HepG2 (cell line): Measurements from ENCODE around the gene CMTR2. TPM values are rescaled to one million over a fixed set of nuclear protein-coding genes. Genes with fewer than 3 reads are reported as not detected.

Source experiments
- ATAC-seq: fragments of 200-7000 bp; cut with Tn5 transposase; 3 replicates; pipeline ENCODE4 v1.9.1; 2020; ENCODE audit warnings: mild to moderate bottlenecking, moderate library complexity
- BruUV-seq: library from RNA; stranded (reverse); fragments of 400-500 nt; replicated peaks from 2 replicates; lab custom pipeline; 2021; lab: Mats Ljungman, UMichigan
- CTCF ChIA-PET: fragments of 300-600 bp; formaldehyde crosslinking; extraction: SDS; loops from one replicate; lab custom pipeline; 2021; ENCODE audit warnings: low total read pairs, inconsistent platforms, low intra/inter-chr PET ratio; lab: Yijun Ruan, JAX
- POLR2A ChIA-PET: fragments of 350-600 bp; sonication (Branson Sonifier 250); formaldehyde crosslinking; loops from one replicate; lab custom pipeline; 2020; ENCODE audit warnings: antibody characterized with exemption, inconsistent platforms; lab: Yijun Ruan, JAX
- DNase-seq: peaks from one replicate; pipeline ENCODE4 v3.0.0-alpha.2; 2015; ENCODE audit warnings: low spot score
- FAIRE-seq: peaks from 3 replicates; lab custom pipeline; 2011; peaks lifted over from hg19 to GRCh38; lab: Jason Lieb, UNC
- H2AFZ ChIP-seq: one replicate; pipeline ENCODE4 v1.6.1; 2011; ENCODE audit warnings: low read length, inconsistent platforms
- H3K27ac ChIP-seq: fragments of 300-600 bp; 3 replicates; pipeline ENCODE4 v1.8.0; 2011; ENCODE audit warnings: mixed run types, mild to moderate bottlenecking, mixed read lengths, low read length, inconsistent platforms; ENCODE audit not compliant: insufficient read depth; ENCODE audit errors: extremely low read length
- H3K27me3 ChIP-seq, 2 experiments: fragments of 200-600 bp in 1 of 2; 2 replicates in 1 of 2; 3 replicates in 1 of 2; pipeline versions ENCODE4 v1.6.0 to v1.8.0; 2011; ENCODE audit warnings: low read length in 2 of 2, mild to moderate bottlenecking in 2 of 2, moderate library complexity in 2 of 2, inconsistent platforms in 1 of 2; ENCODE audit not compliant: insufficient read depth in 2 of 2, control insufficient read depth in 1 of 2
- H3K36me3 ChIP-seq, 2 experiments: fragments of 200-600 bp in 1 of 2; replicated peaks in 1 of 2; 2 replicates in 1 of 2; 3 replicates in 1 of 2; pipeline versions ENCODE4 v1.5.1 to v1.8.0; 2011; ENCODE audit warnings: low read length in 2 of 2, inconsistent platforms in 1 of 2; ENCODE audit not compliant: insufficient read depth in 2 of 2, control insufficient read depth in 1 of 2
- H3K4me1 ChIP-seq: 2 replicates; pipeline ENCODE4 v1.5.1; 2012; ENCODE audit warnings: low read length, inconsistent platforms; ENCODE audit not compliant: insufficient read depth
- H3K4me2 ChIP-seq: 2 replicates; pipeline ENCODE4 v1.6.0; 2011; ENCODE audit warnings: low read depth, low read length, inconsistent platforms
- H3K4me3 ChIP-seq, 3 experiments: fragments of 200-600 bp in 1 of 3; sonication (generic), shearing (Covaris generic) in 1 of 3; replicated peaks in 1 of 3; 2 replicates each; pipeline ENCODE4 v1.5.1; 2011 to 2016; ENCODE audit warnings: low read length in 3 of 3, inconsistent platforms in 2 of 3, low read depth in 2 of 3, mild to moderate bottlenecking in 2 of 3, control low read depth in 1 of 3, mixed read lengths in 1 of 3; ENCODE audit not compliant: insufficient read depth in 1 of 3
- H3K79me2 ChIP-seq: one replicate; pipeline ENCODE4 v1.6.1; 2011; ENCODE audit warnings: low read length, inconsistent platforms; ENCODE audit not compliant: insufficient read depth
- H3K9ac ChIP-seq: 2 replicates; pipeline ENCODE4 v1.6.0; 2011; ENCODE audit warnings: mild to moderate bottlenecking, low read depth, low read length, inconsistent platforms; ENCODE audit not compliant: insufficient read depth
- H3K9me3 ChIP-seq: 2 replicates; pipeline ENCODE4 v1.5.1; 2012; ENCODE audit warnings: mild to moderate bottlenecking, low read length
- H4K20me1 ChIP-seq: 2 replicates; pipeline ENCODE4 v1.6.0; 2011; ENCODE audit warnings: inconsistent platforms, mild to moderate bottlenecking, low read length, moderate library complexity; ENCODE audit not compliant: insufficient read depth
- ATF1 ChIP-seq: IDR thresholded peaks from 2 replicates; pipeline ENCODE4 v1.6.1; 2016; ENCODE audit warnings: mild to moderate bottlenecking, control low read depth
- BCL3 ChIP-seq: sonication (generic); formaldehyde crosslinking; IDR thresholded peaks from 2 replicates; pipeline ENCODE4 v1.5.1; 2020; ENCODE audit warnings: mild to moderate bottlenecking, missing genetic modification reagents, moderate library complexity
- CENPBD1 ChIP-seq: sonication (generic); formaldehyde crosslinking; IDR thresholded peaks from 2 replicates; pipeline ENCODE4 v1.8.0; 2022; ENCODE audit warnings: missing genetic modification reagents, low read depth, mild to moderate bottlenecking, borderline replicate concordance
- DMAP1 ChIP-seq: IDR thresholded peaks from 2 replicates; pipeline ENCODE4 v1.6.1; 2016
- KLF6 ChIP-seq: IDR thresholded peaks from 2 replicates; pipeline ENCODE4 v1.8.0; 2016; ENCODE audit warnings: missing biosample characterization, missing genetic modification reagents
- MEIS1 ChIP-seq: sonication (generic); formaldehyde crosslinking; IDR thresholded peaks from 2 replicates; pipeline ENCODE4 v1.9.0; 2021; ENCODE audit warnings: mild to moderate bottlenecking, missing genetic modification reagents, moderate library complexity, borderline replicate concordance
- MIER3 ChIP-seq: IDR thresholded peaks from 2 replicates; pipeline ENCODE4 v1.6.1; 2016; ENCODE audit warnings: missing compliant biosample characterization, borderline replicate concordance
- NFIB ChIP-seq: sonication (generic); formaldehyde crosslinking; IDR thresholded peaks from 2 replicates; pipeline ENCODE4 v1.9.0; 2021; ENCODE audit warnings: missing genetic modification reagents, mild to moderate bottlenecking, borderline replicate concordance
- RFX1 ChIP-seq: fragments of 450-650 bp; IDR thresholded peaks from 2 replicates; pipeline ENCODE4 v1.6.1; 2017
- RFX3 ChIP-seq: IDR thresholded peaks from 2 replicates; pipeline ENCODE4 v1.6.1; 2016; ENCODE audit warnings: missing biosample characterization, missing genetic modification reagents
- SAP130 ChIP-seq: IDR thresholded peaks from 2 replicates; pipeline ENCODE4 v1.6.1; 2016; ENCODE audit warnings: low read depth
- ZBTB34 ChIP-seq: sonication (generic); formaldehyde crosslinking; IDR thresholded peaks from 2 replicates; pipeline ENCODE4 v1.8.0; 2022; ENCODE audit warnings: mild to moderate bottlenecking, missing genetic modification reagents
- ZNF17 ChIP-seq: sonication (generic); formaldehyde crosslinking; IDR thresholded peaks from 2 replicates; pipeline ENCODE4 v1.5.0; 2020; ENCODE audit warnings: mild to moderate bottlenecking, missing genetic modification reagents
- ZNF224 ChIP-seq: sonication (generic); formaldehyde crosslinking; IDR thresholded peaks from 2 replicates; pipeline ENCODE4 v1.5.0; 2020; ENCODE audit warnings: mild to moderate bottlenecking, missing genetic modification reagents
- ZNF317 ChIP-seq: sonication (generic); formaldehyde crosslinking; IDR thresholded peaks from 2 replicates; pipeline ENCODE4 v1.5.0; 2020; ENCODE audit warnings: mild to moderate bottlenecking, missing genetic modification reagents
- ZNF501 ChIP-seq: sonication (generic); formaldehyde crosslinking; IDR thresholded peaks from 2 replicates; pipeline ENCODE4 v1.5.1; 2020; ENCODE audit warnings: mild to moderate bottlenecking, moderate library complexity, missing genetic modification reagents
- ZNF597 ChIP-seq: sonication (generic); formaldehyde crosslinking; IDR thresholded peaks from 2 replicates; pipeline ENCODE4 v1.5.0; 2020; ENCODE audit warnings: missing genetic modification reagents
- ZNF615 ChIP-seq: sonication (generic); formaldehyde crosslinking; IDR thresholded peaks from 2 replicates; pipeline ENCODE4 v1.5.0; 2020; ENCODE audit warnings: mild to moderate bottlenecking, missing genetic modification reagents, borderline replicate concordance
- ZNF629 ChIP-seq: sonication (generic); formaldehyde crosslinking; conservative IDR thresholded peaks from 2 replicates; pipeline ENCODE4 v1.5.0; 2020; ENCODE audit warnings: missing genetic modification reagents
- ZNF674 ChIP-seq: sonication (generic); formaldehyde crosslinking; IDR thresholded peaks from 2 replicates; pipeline ENCODE4 v1.5.0; 2020; ENCODE audit warnings: low read depth, mild to moderate bottlenecking, missing genetic modification reagents
- WGBS: methylation state at CpG from one replicate; pipeline ENCODE4 v1.1.6; 2017; ENCODE audit warnings: low lambda C conversion rate; 5-methylcytosine and 5-hydroxymethylcytosine counted together
- in situ Hi-C: cut with HindIII; loops from 2 replicates; pipeline ENCODE4 v1.10.0; 2017; ENCODE audit warnings: low pct_unique_long_range_greater_than_20kb; ENCODE audit not compliant: extremely low pct_ligation_motif_present
- intact Hi-C: fragments of 100-400 bp; cut with micrococcal nuclease; formaldehyde crosslinking; loops from one replicate; pipeline ENCODE4 v1.10.0; 2022; ENCODE audit not compliant: unreplicated experiment
- polyA plus RNA-seq, 8 experiments: library from polyadenylated mRNA; depleted of rRNA in 3 of 8; stranded (reverse) in 7 of 8; unstranded in 1 of 8; fragments of >200 nt; fragmentation: Illumina TruSeq in 4 of 8; extraction: Trizol in 4 of 8; gene quantifications; 2 replicates each; pipeline versions ENCODE4 v1.2.1 to v1.2.3, GENCODE V29; 2011 to 2016; ENCODE audit warnings: low read depth in 4 of 8, missing spikeins in 1 of 8, mixed read lengths in 1 of 8; ENCODE audit not compliant: insufficient read depth in 1 of 8
- total RNA-seq, 5 experiments: library from RNA; depleted of rRNA; stranded (reverse); fragments of >200 nt; fragmentation: Illumina TruSeq; extraction: Trizol; gene quantifications; 2 replicates each; pipeline ENCODE4 v1.2.3, GENCODE V29; 2016; ENCODE audit warnings: low read depth in 1 of 5

Gene CMTR2
- total and polyA plus RNA-seq, 2 of the 13 experiments (the other 11 are each of a cell fraction or from before 2014, with no cell fraction given), result 15.0 to 19.9 TPM

GRCh38 chr16:71254832-71255525 is 34.2 kb downstream of the CMTR2 start:
- intact Hi-C loops, result loop anchor here (2.0 kb wide), 1 partner anchor 54 kb away; no protein-coding TSS in a partner anchor
- H3K27me3 ChIP-seq, result peaks cover 0 to 17% of the 10 kb centered on the region in 2 experiments; a peak in 2 of 5 replicates

More at GRCh38 chr16:71254832-71255525, 34.2 kb downstream of the CMTR2 start:
- Histone ChIP-seq H3K4me2 (no peak overlapping the region), H3K36me3 (no peaks in the 10 kb centered on the region), H3K27ac (no peak overlapping the region), H3K9me3 (no peaks in the 10 kb centered on the region), H3K79me2 (no peaks in the 10 kb centered on the region), H3K4me1 (no peaks in the 10 kb centered on the region), H4K20me1 (no peaks in the 10 kb centered on the region), H3K4me3 (no peak overlapping the region), H3K9ac (no peak overlapping the region), H2AFZ (no peak overlapping the region)
- ATAC-seq, result no peak
- DNase-seq, result no peak
- CTCF ChIA-PET, result no interaction called here
- POLR2A ChIA-PET, result no interaction called here
- no TSS peak for BruUV-seq
- TF ChIP-seq ZBTB34 (CRISPR knock-in tag), result no peak
- no peak for TF ChIP-seq ZNF629 (CRISPR knock-in tag)
- no peak for TF ChIP-seq SAP130 (CRISPR knock-in tag)
- no peak for TF ChIP-seq BCL3
- TF ChIP-seq ZNF615 (CRISPR knock-in tag), result no peak
- TF ChIP-seq RFX1, result no peak
- no peak for TF ChIP-seq ATF1
- TF ChIP-seq ZNF501 (CRISPR knock-in tag), result no peak
- no peak for TF ChIP-seq MEIS1
- no peak for TF ChIP-seq MIER3
- no peak for TF ChIP-seq ZNF17 (CRISPR knock-in tag)
- TF ChIP-seq KLF6, result no peak
- TF ChIP-seq ZNF597 (CRISPR knock-in tag), result no peak
- TF ChIP-seq ZNF317, result no peak
- no peak for TF ChIP-seq ZNF674 (CRISPR knock-in tag)
- TF ChIP-seq DMAP1 (CRISPR knock-in tag), result no peak
- TF ChIP-seq NFIB (CRISPR knock-in tag), result no peak
- no peak for TF ChIP-seq RFX3 (CRISPR knock-in tag)
- TF ChIP-seq CENPBD1 (CRISPR knock-in tag), result no peak
- TF ChIP-seq ZNF224 (CRISPR knock-in tag), result no peak
- WGBS, result 0% methylated on average over 4 of the region's 4 CpGs
- in situ Hi-C loops, result no loop called here
- FAIRE-seq, result no peak
